Epithelial cell of proximal tubule (primary cell): ENCODE data around the gene IGLL1. TPM values are rescaled to one million over a fixed set of nuclear protein-coding genes. Genes with fewer than 3 reads are reported as not detected.
"Not testable (repeated sequence)": the region's sequence is repeated elsewhere in the genome, so short reads cannot be mapped to it uniquely, and the experiment has no call there.

Source experiments
- DNase-seq: peaks from one replicate; pipeline ENCODE4 v3.0.0-alpha.2; 2011; ENCODE audit warnings: low read depth
- H3K4me3 ChIP-seq: 2 replicates; pipeline ENCODE4 v1.5.1; 2011; ENCODE audit warnings: low read depth, mild to moderate bottlenecking, low read length
- total RNA-seq: library from RNA; depleted of rRNA; stranded (reverse); fragments of >200 nt; gene quantifications from 2 replicates; pipeline ENCODE4 v1.2.3, GENCODE V29; 2015
- TF ChIP-seq, protein P1 (sequence below): conservative IDR thresholded peaks from 2 replicates; pipeline ENCODE4 v1.5.1; 2012; ENCODE audit warnings: low read depth, mild to moderate bottlenecking, low read length

The IGLL1 gene
- total RNA-seq = not detected in 2 replicates

DNA sequence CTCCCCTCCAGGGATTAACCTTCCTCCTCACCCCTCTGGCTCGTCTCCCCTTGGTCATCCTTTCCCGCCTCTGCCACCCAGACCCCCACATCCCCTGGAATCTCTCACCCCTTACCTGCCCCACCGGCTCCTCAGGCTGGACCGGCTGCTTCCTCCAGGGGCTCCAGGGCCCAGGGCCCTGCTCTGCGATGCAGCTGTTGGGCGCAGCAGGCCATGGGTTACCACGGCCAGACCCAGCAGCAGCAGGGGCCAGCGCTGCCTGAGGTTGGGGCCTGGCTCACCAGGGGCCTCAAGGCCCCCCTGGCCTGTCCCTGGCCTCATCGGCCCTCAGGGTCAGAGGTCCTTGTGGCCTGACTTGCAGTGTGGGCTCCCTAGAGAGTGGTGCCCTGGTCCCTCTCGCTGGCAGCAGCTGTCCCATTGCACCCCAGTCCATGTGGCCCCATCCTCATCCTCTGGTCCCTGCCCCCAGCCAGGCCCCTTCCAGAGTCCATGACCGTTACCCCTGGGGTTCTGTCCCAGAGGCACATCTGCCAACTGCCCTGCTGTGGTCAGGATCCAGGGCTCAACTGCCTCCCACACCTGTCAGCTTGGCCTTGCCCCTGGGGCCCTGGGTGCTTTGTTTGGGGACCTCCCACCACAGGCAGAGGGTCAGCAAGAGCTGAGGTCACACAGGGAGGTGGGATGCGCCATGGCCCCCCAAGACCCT lies at the start of gene IGLL1:
Gene IGLL1 (minus strand): TSS at position 421 of the 706 bp plus-strand sequence. CDS start 100 bp downstream, at position 321.
- DNase-seq = no peak
- TF ChIP-seq, protein P1, sequence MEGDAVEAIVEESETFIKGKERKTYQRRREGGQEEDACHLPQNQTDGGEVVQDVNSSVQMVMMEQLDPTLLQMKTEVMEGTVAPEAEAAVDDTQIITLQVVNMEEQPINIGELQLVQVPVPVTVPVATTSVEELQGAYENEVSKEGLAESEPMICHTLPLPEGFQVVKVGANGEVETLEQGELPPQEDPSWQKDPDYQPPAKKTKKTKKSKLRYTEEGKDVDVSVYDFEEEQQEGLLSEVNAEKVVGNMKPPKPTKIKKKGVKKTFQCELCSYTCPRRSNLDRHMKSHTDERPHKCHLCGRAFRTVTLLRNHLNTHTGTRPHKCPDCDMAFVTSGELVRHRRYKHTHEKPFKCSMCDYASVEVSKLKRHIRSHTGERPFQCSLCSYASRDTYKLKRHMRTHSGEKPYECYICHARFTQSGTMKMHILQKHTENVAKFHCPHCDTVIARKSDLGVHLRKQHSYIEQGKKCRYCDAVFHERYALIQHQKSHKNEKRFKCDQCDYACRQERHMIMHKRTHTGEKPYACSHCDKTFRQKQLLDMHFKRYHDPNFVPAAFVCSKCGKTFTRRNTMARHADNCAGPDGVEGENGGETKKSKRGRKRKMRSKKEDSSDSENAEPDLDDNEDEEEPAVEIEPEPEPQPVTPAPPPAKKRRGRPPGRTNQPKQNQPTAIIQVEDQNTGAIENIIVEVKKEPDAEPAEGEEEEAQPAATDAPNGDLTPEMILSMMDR = no peak
- H3K4me3 ChIP-seq = no peak within 1 kb of the TSS

DNA sequence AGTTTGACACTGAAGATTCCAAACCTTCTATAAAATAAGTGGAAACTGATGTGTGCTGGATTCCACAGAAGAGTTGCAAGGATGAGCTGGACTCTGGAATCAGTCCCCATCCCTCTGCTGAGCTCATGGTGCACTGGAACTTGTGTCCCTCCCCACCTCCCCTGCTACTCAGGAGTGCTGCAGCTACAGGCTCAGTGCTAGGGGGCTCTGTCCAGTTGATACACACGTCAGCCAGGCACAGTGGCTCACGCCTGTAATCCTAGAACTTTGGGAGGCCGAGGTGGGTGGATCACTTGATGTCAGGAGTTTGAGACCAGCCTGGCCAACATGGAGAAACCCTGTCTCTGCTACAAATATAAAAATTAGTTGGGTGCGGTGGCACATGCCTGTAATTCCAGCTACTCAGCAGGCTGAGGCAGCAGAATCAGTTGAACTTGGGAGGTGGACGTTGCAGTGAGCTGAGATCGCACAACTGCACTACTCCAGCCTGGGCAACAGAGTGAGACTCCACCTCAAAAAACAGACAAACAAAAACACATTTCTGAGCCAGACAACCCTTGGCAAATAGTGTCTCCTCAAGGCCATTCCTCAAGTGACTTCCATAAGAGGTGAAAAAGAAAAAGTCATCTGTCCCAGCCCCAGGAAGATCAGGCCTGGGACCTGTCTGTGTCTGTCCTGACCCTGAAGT lies 48.1 kb upstream of the IGLL1 start:
- DNase-seq, H3K4me3 ChIP-seq: not testable (repeated sequence)

DNA sequence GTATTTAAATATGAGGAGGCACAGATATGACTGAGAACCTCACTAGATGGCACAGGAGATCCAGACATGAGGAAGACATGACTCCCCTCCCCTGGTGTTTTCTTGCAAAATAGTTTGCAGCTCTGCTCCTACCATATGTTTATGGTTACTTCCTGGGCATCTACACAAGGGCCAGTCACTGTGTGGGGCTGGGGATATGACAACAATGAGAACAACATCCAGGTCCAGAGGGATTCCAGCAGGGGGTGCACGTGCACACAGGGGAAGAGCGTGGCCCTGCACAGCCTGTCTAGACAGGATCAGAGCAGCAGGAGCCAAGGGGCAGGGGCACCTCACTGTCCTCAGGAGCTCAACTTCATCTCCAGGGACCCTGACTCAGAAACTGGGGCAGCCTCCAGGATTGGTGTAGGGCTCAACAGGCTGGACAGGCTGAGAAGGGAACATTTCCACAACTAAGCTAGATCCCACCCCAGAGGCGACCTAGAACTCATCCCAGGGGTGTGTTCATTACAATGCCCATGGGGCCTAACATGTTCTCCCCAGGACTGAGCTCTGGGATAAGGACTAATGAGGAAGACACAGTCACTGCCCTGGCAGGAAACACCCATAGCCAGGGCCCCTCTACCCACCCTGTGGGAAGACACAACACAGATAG lies 47.4 kb upstream of the IGLL1 start:
- TF ChIP-seq, protein P1 = peak; percentile 66
- DNase-seq, H3K4me3 ChIP-seq: not testable (repeated sequence)

DNA sequence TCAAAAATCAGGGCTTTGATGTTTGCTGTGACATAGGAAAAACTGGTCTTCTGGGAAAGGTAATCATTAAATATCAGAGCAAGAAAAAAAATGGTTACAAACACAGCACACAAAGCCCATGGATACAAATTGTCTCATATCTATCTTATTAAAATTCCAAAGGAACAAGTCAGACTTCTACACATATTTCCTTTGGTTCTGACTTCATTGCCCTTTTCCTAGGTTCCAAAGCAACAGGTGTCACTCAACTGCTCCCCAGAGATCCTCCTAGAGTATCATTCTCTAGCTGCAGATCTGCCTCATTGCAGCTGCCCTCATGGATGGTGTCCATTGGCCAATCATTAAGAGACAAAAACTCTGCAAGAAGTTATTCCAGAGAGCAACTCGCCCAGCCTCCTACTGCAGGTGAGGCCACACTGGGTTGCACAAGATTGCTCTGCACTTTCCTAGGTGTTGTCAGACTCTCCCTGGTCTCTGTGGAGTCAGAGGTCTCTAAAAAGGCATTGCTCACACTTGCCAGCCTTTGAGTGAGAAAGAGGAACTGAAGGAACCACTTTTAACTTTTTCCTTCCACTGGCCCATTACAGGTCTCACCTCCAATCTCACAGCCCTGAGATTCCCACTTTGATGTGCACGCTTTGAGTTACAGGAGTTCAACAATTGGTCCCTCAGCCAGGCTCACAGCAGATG lies 46.3 kb upstream of the IGLL1 start:
- TF ChIP-seq, protein P1 = no peak
- H3K4me3 ChIP-seq = no peak overlapping the region
- no peak for DNase-seq

GRCh38 chr22:23622634-23623033 lies 42.5 kb upstream of the IGLL1 start:
- no peak overlapping the region for H3K4me3 ChIP-seq
- TF ChIP-seq, protein P1 = no peak
- DNase-seq = no peak

DNA sequence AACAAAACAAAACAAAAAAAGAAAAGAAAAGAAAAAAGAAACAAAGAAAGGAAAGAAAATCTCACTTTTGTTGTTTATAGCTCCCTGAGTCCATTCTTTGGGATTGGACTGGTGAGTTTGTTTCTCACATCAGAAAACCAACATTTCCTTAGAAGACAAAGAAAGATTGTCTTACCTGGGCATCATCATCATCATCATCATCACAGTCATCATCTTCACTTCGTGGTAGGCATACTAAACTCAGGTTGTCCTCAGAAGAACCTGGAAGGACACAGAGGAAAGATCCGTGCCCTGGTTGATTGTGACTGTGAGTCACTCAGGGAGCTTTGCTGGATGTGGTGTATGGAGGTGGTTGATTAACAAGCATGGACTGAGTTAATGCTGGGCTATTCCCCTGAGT lies 41.8 kb upstream of the IGLL1 start:
- not testable (repeated sequence) for H3K4me3 ChIP-seq, DNase-seq

DNA sequence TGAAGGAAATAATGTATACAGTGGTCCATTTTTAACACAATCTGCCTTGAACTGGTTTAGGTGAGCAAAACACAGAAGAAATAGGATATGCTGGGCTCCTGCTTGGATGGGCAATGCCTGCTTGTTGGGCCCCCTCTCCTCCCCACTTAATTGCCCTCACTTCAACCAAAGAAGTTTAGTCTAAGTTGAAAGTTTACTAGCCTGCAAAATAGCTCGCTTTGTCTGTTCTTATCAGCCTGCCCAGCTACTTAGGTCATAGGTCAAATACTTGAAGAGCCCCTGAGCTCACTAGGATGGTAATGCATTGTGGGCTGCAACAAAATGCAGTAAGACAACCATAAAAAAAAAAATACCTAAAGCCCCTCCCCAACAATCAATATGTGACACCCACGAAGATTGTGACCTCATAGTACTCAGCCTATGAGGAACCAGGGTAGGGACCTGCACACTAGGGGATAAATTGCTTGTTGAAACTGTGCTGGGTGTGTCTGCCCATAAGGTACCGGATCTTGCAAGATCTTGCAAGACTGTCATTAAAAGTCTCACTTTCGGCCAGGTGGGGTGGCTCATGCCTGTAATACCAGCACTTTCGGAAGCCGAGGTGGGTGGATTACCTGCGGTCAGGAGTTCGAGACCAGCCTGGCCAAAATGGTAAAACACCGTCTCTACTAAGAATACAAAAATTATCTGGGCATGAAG lies 41.1 kb upstream of the IGLL1 start:
- no peak overlapping the region for H3K4me3 ChIP-seq
- TF ChIP-seq, protein P1 = no peak
- DNase-seq = no peak
